ENCODE measurements around the gene KCNMB2. TPM values are rescaled to one million over a fixed set of nuclear protein-coding genes. Genes with fewer than 3 reads are reported as not detected.
"Not testable (repeated sequence)": the region's sequence is repeated elsewhere in the genome, so short reads cannot be mapped to it uniquely, and the experiment has no call there.

KCNMB2 gene
- total and polyA plus RNA-seq, 2 experiments from 2014 or later = 2.4 TPM; not detected in 1

DNA sequence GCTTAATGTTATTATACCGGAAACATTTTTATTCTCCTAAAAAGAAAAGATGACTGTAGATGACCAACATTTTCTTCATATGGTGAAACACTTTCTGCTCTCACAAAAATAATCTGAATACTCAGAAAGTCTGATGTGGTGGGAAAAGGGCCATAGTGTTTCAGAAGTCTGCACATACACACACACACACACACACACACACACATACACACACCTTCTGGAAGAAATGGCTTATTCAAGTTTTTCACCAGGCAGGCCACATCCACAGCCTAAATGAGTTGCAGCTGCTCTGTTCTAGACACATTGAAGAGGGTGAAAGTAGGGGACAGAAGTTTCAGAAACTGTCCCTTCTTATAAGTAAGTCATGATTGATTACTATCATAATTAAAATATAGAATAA is 315.3 kb downstream of the KCNMB2 start:
- H3K79me2 ChIP-seq = no peaks in the 10 kb centered on the region
- no peak overlapping the region for H3K4me3 ChIP-seq
- 94% methylated on average over 1 of the region's 1 CpG for WGBS (ENCODE audit: low lambda C conversion rate, missing lambda C conversion rate)
- no peak overlapping the region for H2AFZ ChIP-seq
- DNase-seq (ENCODE audit: low spot score) = no peak
- H3K36me3 ChIP-seq (replicated peaks; ENCODE audit: insufficient read depth, low read depth) = no peaks in the 10 kb centered on the region
- H3K4me1 ChIP-seq (ENCODE audit: insufficient read depth) = no peaks in the 10 kb centered on the region
- H3K4me2 ChIP-seq = no peak overlapping the region
- TF ChIP-seq EZH2phosphoT487 (IDR thresholded peaks at IDR 0.05; ENCODE audit: low read depth, severe bottlenecking, unreplicated experiment) (no peak), EZH2 (IDR thresholded peaks at IDR 0.05; ENCODE audit: borderline replicate concordance) (no peak)
- TF ChIP-seq, protein P1, sequence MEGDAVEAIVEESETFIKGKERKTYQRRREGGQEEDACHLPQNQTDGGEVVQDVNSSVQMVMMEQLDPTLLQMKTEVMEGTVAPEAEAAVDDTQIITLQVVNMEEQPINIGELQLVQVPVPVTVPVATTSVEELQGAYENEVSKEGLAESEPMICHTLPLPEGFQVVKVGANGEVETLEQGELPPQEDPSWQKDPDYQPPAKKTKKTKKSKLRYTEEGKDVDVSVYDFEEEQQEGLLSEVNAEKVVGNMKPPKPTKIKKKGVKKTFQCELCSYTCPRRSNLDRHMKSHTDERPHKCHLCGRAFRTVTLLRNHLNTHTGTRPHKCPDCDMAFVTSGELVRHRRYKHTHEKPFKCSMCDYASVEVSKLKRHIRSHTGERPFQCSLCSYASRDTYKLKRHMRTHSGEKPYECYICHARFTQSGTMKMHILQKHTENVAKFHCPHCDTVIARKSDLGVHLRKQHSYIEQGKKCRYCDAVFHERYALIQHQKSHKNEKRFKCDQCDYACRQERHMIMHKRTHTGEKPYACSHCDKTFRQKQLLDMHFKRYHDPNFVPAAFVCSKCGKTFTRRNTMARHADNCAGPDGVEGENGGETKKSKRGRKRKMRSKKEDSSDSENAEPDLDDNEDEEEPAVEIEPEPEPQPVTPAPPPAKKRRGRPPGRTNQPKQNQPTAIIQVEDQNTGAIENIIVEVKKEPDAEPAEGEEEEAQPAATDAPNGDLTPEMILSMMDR (IDR thresholded peaks at IDR 0.05; ENCODE audit: poor library complexity) = no peak
- H3K9me3 ChIP-seq (ENCODE audit: low read depth) = no peaks in the 10 kb centered on the region
- H3K27me3 ChIP-seq = no peaks in the 10 kb centered on the region
- H3K9me2 ChIP-seq (replicated peaks; ENCODE audit: insufficient read depth) = no peaks in the 10 kb centered on the region
- no peaks in the 10 kb centered on the region for H4K20me1 ChIP-seq (ENCODE audit: insufficient read depth, poor library complexity, severe bottlenecking)
- no peak overlapping the region for H3K27ac ChIP-seq

DNA sequence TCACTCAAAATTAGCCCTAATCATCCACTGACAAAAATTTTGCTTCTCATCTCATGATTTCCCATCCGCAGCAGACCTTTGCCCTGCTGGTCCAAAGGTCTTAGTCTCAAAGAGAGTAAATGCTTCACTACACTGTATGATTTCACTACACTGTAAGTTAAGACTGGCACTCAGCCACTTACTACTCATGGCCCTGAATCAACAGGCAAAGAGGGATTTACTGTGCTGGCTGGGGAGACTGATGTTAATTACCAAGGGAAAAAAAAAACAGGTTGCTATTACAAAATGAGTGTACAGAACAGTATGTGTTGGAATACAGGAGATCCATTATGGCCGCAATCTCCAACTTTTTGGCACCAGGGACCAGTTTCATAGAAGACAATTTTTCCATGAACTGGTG is 320.6 kb downstream of the KCNMB2 start:
- Histone ChIP-seq H3K27ac (no peak overlapping the region), H3K4me2 (no peak overlapping the region), H3K9me2 (replicated peaks; ENCODE audit: insufficient read depth) (no peaks in the 10 kb centered on the region), H3K4me1 (ENCODE audit: insufficient read depth) (no peaks in the 10 kb centered on the region), H2AFZ (no peak overlapping the region), H4K20me1 (ENCODE audit: insufficient read depth, poor library complexity, severe bottlenecking) (no peaks in the 10 kb centered on the region), H3K36me3 (replicated peaks; ENCODE audit: insufficient read depth, low read depth) (no peaks in the 10 kb centered on the region), H3K9me3 (ENCODE audit: low read depth) (no peaks in the 10 kb centered on the region), H3K79me2 (no peaks in the 10 kb centered on the region), H3K27me3 (no peaks in the 10 kb centered on the region), H3K4me3 (no peak overlapping the region)
- no peak for TF ChIP-seq EZH2phosphoT487 (IDR thresholded peaks at IDR 0.05; ENCODE audit: low read depth, severe bottlenecking, unreplicated experiment)
- TF ChIP-seq EZH2 (IDR thresholded peaks at IDR 0.05; ENCODE audit: borderline replicate concordance) = no peak
- TF ChIP-seq, protein P1 (IDR thresholded peaks at IDR 0.05; ENCODE audit: poor library complexity) = no peak
- peak; percentile 45 for DNase-seq (ENCODE audit: low spot score)
- WGBS (ENCODE audit: low lambda C conversion rate, missing lambda C conversion rate) = 89% methylated on average over 2 of the region's 2 CpGs

DNA sequence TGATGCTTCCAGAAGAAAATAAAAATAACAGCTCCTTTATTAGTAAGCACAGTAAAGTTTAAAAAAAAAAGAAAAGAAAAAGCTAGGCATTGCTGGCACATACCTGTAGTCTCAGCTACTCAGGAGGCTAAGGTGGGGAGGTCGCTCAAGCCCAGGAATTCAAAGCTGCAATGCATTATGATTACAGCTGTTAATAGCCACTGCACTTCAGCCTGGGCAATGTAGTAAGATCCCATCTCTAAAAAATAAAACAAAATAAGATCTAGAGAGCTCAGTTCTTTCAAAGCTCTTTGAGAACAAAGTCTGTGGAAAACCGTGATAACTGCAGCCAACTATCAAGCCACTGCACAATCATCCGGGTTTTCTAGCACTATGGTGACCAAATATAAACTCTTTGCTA is 323.1 kb downstream of the KCNMB2 start:
- H4K20me1 ChIP-seq (ENCODE audit: insufficient read depth, poor library complexity, severe bottlenecking) = no peaks in the 10 kb centered on the region
- H3K27ac ChIP-seq = no peak overlapping the region
- no peak overlapping the region for H2AFZ ChIP-seq
- H3K4me3 ChIP-seq = no peak overlapping the region
- no peak overlapping the region for H3K4me2 ChIP-seq
- H3K9me3 ChIP-seq (ENCODE audit: low read depth) = no peaks in the 10 kb centered on the region
- H3K79me2 ChIP-seq = no peaks in the 10 kb centered on the region
- H3K9me2 ChIP-seq (replicated peaks; ENCODE audit: insufficient read depth) = no peaks in the 10 kb centered on the region
- H3K4me1 ChIP-seq (ENCODE audit: insufficient read depth) = no peaks in the 10 kb centered on the region
- 91% methylated on average over 3 of the region's 3 CpGs for WGBS (ENCODE audit: low lambda C conversion rate, missing lambda C conversion rate)
- no peak for TF ChIP-seq EZH2phosphoT487 (IDR thresholded peaks at IDR 0.05; ENCODE audit: low read depth, severe bottlenecking, unreplicated experiment)
- H3K36me3 ChIP-seq (replicated peaks; ENCODE audit: insufficient read depth, low read depth) = no peaks in the 10 kb centered on the region
- H3K27me3 ChIP-seq = no peaks in the 10 kb centered on the region
- no peak for DNase-seq (ENCODE audit: low spot score)

DNA sequence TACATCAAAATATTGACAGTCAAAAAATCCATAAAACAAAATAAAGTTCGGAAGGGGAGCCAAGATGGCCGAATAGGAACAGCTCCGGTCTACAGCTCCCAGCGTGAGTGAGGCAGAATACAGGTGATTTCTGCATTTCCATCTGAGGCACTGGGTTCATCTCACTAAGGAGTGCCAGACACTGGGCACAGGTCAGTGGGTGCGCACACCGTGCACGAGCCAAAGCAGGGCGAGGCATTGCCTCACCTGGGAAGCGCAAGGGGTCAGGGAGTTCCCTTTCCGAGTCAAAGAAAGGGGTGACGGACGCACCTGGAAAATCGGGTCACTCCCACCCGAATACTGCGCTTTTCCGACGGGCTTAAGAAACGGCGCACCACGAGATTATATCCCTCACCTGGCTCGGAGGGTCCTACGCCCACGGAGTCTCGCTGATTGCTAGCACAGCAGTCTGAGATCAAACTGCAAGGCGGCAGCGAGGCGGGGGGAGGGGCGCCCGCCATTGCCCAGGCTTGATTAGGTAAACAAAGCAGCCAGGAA is 323.7 kb downstream of the KCNMB2 start:
- H3K4me1 ChIP-seq (ENCODE audit: insufficient read depth) = not testable (repeated sequence)

More for the DNA sequence above, 323.7 kb downstream of the KCNMB2 start:
- not testable (repeated sequence) for H3K79me2 ChIP-seq; H3K9me3 ChIP-seq (ENCODE audit: low read depth); DNase-seq (ENCODE audit: low spot score); H3K27me3 ChIP-seq; H3K27ac ChIP-seq; H3K4me2 ChIP-seq; H3K9me2 ChIP-seq (replicated peaks; ENCODE audit: insufficient read depth); H4K20me1 ChIP-seq (ENCODE audit: insufficient read depth, poor library complexity, severe bottlenecking); H3K4me3 ChIP-seq; H2AFZ ChIP-seq; H3K36me3 ChIP-seq (replicated peaks; ENCODE audit: insufficient read depth, low read depth)
- WGBS (ENCODE audit: low lambda C conversion rate, missing lambda C conversion rate) = 79% methylated on average over 29 of the region's 29 CpGs

All from hepatocyte (in vitro differentiated cells).